Mesendoderm (in vitro differentiated cells): ENCODE data around the gene CHFR.

Source experiments
- DNase-seq: peaks from one replicate; pipeline ENCODE4 v3.0.0; 2013
- H2AK5ac ChIP-seq: 2 replicates; pipeline ENCODE4 v1.6.1; 2013; ENCODE audit warnings: low read length, inconsistent platforms
- H2BK120ac ChIP-seq: 2 replicates; pipeline ENCODE4 v1.6.1; 2013; ENCODE audit warnings: low read depth, mild to moderate bottlenecking, low read length, moderate library complexity, mixed read lengths
- H2BK15ac ChIP-seq: replicated peaks from 2 replicates; pipeline ENCODE4 v1.6.1; 2013; ENCODE audit warnings: low read depth, mild to moderate bottlenecking, moderate library complexity
- H2BK5ac ChIP-seq: 2 replicates; pipeline ENCODE4 v1.6.1; 2013; ENCODE audit warnings: low read length, inconsistent platforms
- H3K18ac ChIP-seq: 2 replicates; pipeline ENCODE4 v1.6.1; 2013; ENCODE audit warnings: mild to moderate bottlenecking, low read length, mixed read lengths
- H3K23ac ChIP-seq: one replicate; pipeline ENCODE4 v1.6.1; 2013; ENCODE audit warnings: low read length
- H3K27ac ChIP-seq: 2 replicates; pipeline ENCODE4 v1.5.1; 2013; ENCODE audit warnings: low read depth, mild to moderate bottlenecking, inconsistent platforms, low read length, moderate library complexity
- H3K27me3 ChIP-seq: 2 replicates; pipeline ENCODE4 v1.6.1; 2013; ENCODE audit warnings: low read length, control low read depth, mild to moderate bottlenecking, inconsistent platforms; ENCODE audit not compliant: insufficient read depth, poor library complexity
- H3K36me3 ChIP-seq: 2 replicates; pipeline ENCODE4 v1.6.1; 2013; ENCODE audit warnings: low read length, inconsistent platforms; ENCODE audit not compliant: control insufficient read depth, insufficient read depth
- H3K4ac ChIP-seq: one replicate; pipeline ENCODE4 v1.6.1; 2013; ENCODE audit warnings: low read depth, mild to moderate bottlenecking, low read length, moderate library complexity
- H3K4me1 ChIP-seq: 2 replicates; pipeline ENCODE4 v1.6.1; 2013; ENCODE audit warnings: low read depth, low read length, inconsistent platforms; ENCODE audit not compliant: control insufficient read depth
- H3K4me2 ChIP-seq: 2 replicates; pipeline ENCODE4 v1.6.1; 2013; ENCODE audit warnings: low read length
- H3K4me3 ChIP-seq: 2 replicates; pipeline ENCODE4 v1.5.1; 2013; ENCODE audit warnings: mild to moderate bottlenecking, low read length
- H3K56ac ChIP-seq: one replicate; pipeline ENCODE4 v1.6.1; 2013; ENCODE audit warnings: low read length
- H3K79me1 ChIP-seq: 2 replicates; pipeline ENCODE4 v1.6.1; 2013; ENCODE audit warnings: low read length, inconsistent platforms
- H3K79me2 ChIP-seq: 2 replicates; pipeline ENCODE4 v1.6.1; 2013; ENCODE audit warnings: mild to moderate bottlenecking, low read length; ENCODE audit not compliant: control insufficient read depth, insufficient read depth
- H3K9ac ChIP-seq: 2 replicates; pipeline ENCODE4 v1.6.1; 2013; ENCODE audit warnings: low read length, inconsistent platforms
- H4K5ac ChIP-seq: one replicate; pipeline ENCODE4 v1.6.1; 2013; ENCODE audit warnings: low read length
- H4K8ac ChIP-seq: one replicate; pipeline ENCODE4 v1.6.1; 2013; ENCODE audit warnings: low read depth, mild to moderate bottlenecking, control low read depth, low read length, moderate library complexity
- WGBS: extraction: QIAGEN DNeasy Blood & Tissue Kit; methylation state at CpG from one replicate; pipeline ENCODE4 v1.1.7; 2013; ENCODE audit warnings: low lambda C conversion rate, missing lambda C conversion rate; ENCODE audit not compliant: insufficient coverage; ENCODE audit errors: extremely low coverage; 5-methylcytosine and 5-hydroxymethylcytosine counted together

The CHFR gene

DNA sequence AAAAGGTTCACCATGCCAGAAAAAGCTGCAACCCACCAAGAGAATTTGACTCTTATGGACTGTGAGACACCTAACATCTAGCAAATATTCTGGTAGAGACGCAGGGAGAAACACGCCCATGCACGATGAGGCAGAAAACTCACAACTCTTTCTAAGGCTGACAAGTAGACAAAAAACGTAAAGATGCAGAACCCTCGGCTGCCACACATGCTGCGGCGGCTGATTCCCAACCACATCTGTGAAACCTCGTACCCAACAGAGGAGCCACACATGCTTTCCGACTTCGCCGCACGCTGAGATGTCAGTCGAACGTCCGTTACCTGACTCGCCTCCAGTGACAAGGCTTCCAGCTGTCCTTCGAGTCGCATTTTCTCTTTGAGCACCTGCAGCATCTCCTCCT, 80.5 kb downstream of the CHFR start:
- Histone ChIP-seq H3K27ac (no peak overlapping the region), H3K79me1 (peaks cover 8% of the 10 kb centered on the region), H2BK15ac (no peak overlapping the region), H3K4me1 (no peaks in the 10 kb centered on the region), H3K36me3 (peaks cover 19% of the 10 kb centered on the region), H2BK120ac (no peak overlapping the region), H2BK5ac (no peak overlapping the region), H3K4me2 (no peak overlapping the region), H3K4me3 (no peak overlapping the region), H3K79me2 (peaks cover 11% of the 10 kb centered on the region), H3K4ac (no peak overlapping the region), H2AK5ac (no peak overlapping the region), H3K9ac (no peak overlapping the region), H4K5ac (no peak overlapping the region), H3K56ac (no peak overlapping the region), H3K23ac (no peak overlapping the region), H3K27me3 (no peaks in the 10 kb centered on the region), H3K18ac (no peak overlapping the region), H4K8ac (no peak overlapping the region)
- no peak for DNase-seq
- no CpG with 5 or more reads among the region's 18 CpGs for WGBS

DNA sequence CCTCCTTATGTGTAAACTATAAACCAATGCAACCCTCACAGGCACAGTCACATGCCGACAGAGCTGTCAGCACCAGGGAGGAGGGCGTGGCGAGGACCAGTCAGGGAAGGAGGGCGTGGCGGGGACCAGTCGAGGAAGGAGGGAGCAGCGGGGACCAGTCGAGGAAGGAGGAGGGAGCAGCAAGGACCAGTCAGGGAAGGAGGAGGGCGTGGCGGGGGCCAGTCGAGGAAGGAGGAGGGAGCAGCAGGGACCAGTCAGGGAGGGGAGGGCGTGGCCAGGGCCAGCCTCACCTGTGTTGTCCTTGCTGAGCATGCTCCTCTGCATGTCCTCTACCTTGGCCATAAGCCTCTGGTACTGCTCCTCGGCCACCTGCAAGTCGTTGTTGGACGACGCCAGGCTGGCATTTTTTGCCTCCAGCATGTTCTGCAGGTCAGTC, 83.0 kb downstream of the CHFR start:
- no peak overlapping the region for H2BK120ac ChIP-seq
- no peak overlapping the region for H2BK5ac ChIP-seq
- H3K79me2 ChIP-seq: peaks cover 11% of the 10 kb centered on the region
- H4K8ac ChIP-seq: no peak overlapping the region
- DNase-seq: peak; percentile 23
- no peak overlapping the region for H2AK5ac ChIP-seq
- H3K23ac ChIP-seq: no peak overlapping the region
- no peak overlapping the region for H4K5ac ChIP-seq
- no peak overlapping the region for H2BK15ac ChIP-seq
- no peak overlapping the region for H3K56ac ChIP-seq
- H3K27me3 ChIP-seq: no peaks in the 10 kb centered on the region
- H3K4me3 ChIP-seq: no peak overlapping the region
- H3K4me1 ChIP-seq: no peaks in the 10 kb centered on the region
- peaks cover 8% of the 10 kb centered on the region for H3K79me1 ChIP-seq
- no peak overlapping the region for H3K27ac ChIP-seq
- H3K36me3 ChIP-seq: peaks cover 25% of the 10 kb centered on the region
- no peak overlapping the region for H3K4me2 ChIP-seq
- H3K18ac ChIP-seq: no peak overlapping the region
- no peak overlapping the region for H3K9ac ChIP-seq
- WGBS: no CpG with 5 or more reads among the region's 16 CpGs
- H3K4ac ChIP-seq: no peak overlapping the region

DNA sequence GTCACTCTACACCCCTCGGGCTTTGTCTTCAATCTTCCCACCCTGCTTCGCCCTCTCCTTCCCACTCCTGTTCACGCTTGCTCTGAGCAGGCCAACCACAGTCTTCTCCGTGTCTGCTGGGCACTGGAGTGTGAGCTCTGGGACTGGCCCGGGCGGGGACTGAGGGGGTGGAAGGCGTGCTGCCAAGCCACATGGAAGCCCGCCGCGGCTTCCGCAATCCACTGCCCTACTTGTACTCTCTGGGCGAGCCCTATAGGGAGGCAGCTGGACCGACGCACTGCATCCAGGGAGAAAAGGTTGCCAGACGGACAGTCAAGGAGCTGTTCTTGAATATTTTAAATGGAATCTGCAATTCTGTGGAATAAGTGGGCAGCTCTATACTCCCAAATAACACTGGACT, 83.5 kb downstream of the CHFR start:
- Histone ChIP-seq H2BK5ac (no peak overlapping the region), H3K27ac (no peak overlapping the region), H3K9ac (no peak overlapping the region), H3K4me1 (no peaks in the 10 kb centered on the region), H3K56ac (no peak overlapping the region), H3K4ac (no peak overlapping the region), H4K5ac (no peak overlapping the region), H4K8ac (no peak overlapping the region), H3K23ac (no peak overlapping the region), H2AK5ac (no peak overlapping the region), H3K18ac (no peak overlapping the region), H3K27me3 (no peaks in the 10 kb centered on the region), H3K4me2 (no peak overlapping the region), H2BK120ac (no peak overlapping the region), H2BK15ac (no peak overlapping the region), H3K79me2 (peaks cover 11% of the 10 kb centered on the region), H3K36me3 (peaks cover 27% of the 10 kb centered on the region), H3K4me3 (no peak overlapping the region), H3K79me1 (peaks cover 8% of the 10 kb centered on the region)
- WGBS: no CpG with 5 or more reads among the region's 15 CpGs
- DNase-seq: no peak

DNA sequence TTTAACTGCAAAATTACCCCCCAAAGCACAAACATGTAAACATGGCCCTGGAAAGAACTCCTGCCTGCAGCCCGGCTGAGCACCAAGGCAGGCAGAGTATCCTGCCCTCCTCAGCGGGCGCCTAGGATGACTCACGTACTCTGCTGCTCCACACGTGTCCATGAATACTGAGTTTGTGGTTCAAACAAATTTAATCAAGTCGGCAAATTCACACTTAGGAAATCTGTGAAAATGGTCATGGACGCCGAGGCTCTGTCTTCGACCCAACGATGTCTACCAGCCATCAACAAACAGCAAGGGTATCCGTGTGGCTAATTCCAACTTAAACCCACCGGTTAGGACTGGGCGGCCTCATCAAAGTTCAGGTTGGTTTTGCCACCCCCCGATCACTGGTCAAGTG, 84.3 kb downstream of the CHFR start:
- Histone ChIP-seq H3K36me3 (peaks cover 29% of the 10 kb centered on the region), H2BK120ac (no peak overlapping the region)

DNA sequence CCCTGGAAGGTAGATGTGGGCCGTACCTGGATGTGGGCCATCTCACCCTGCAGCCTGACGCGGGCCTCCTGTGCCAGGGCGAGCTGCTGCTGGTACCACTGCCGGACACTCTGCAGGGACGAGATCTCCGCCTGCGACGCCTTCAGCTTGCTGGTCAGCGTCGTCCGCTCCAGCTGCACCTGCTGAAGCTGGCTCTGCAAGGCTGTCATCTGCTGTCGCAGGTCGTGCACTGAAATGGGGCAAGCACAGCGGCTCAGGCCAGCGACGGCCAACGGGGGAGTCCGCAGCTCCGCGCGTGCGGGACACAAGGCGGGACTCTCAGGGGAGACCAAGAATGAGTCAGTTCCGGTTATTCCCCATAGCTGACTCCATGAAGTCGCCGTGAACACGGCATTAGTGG, 85.7 kb downstream of the CHFR start:
- no peak overlapping the region for H4K5ac ChIP-seq
- H2AK5ac ChIP-seq: no peak overlapping the region
- no CpG with 5 or more reads among the region's 28 CpGs for WGBS
- no peak overlapping the region for H2BK5ac ChIP-seq
- no peak for DNase-seq
- H3K4me3 ChIP-seq: no peak overlapping the region
- H3K23ac ChIP-seq: no peak overlapping the region
- H2BK120ac ChIP-seq: no peak overlapping the region
- no peaks in the 10 kb centered on the region for H3K4me1 ChIP-seq
- H3K56ac ChIP-seq: no peak overlapping the region
- peaks cover 4% of the 10 kb centered on the region for H3K79me1 ChIP-seq
- no peak overlapping the region for H3K27ac ChIP-seq
- H3K79me2 ChIP-seq: peaks cover 11% of the 10 kb centered on the region
- no peak overlapping the region for H2BK15ac ChIP-seq
- H3K36me3 ChIP-seq: peaks cover 28% of the 10 kb centered on the region
- H3K4me2 ChIP-seq: no peak overlapping the region
- no peak overlapping the region for H3K4ac ChIP-seq
- no peak overlapping the region for H3K18ac ChIP-seq
- no peak overlapping the region for H3K9ac ChIP-seq
- no peaks in the 10 kb centered on the region for H3K27me3 ChIP-seq
- H4K8ac ChIP-seq: no peak overlapping the region

More for the DNA sequence above, 84.3 kb downstream of the CHFR start:
- Histone ChIP-seq H3K4ac (no peak overlapping the region), H3K4me3 (no peak overlapping the region), H3K27ac (no peak overlapping the region), H4K5ac (no peak overlapping the region), H3K18ac (no peak overlapping the region), H2BK15ac (no peak overlapping the region), H4K8ac (no peak overlapping the region), H3K79me1 (peaks cover 8% of the 10 kb centered on the region), H3K4me2 (no peak overlapping the region), H3K23ac (no peak overlapping the region), H2AK5ac (no peak overlapping the region), H3K9ac (no peak overlapping the region), H3K27me3 (no peaks in the 10 kb centered on the region), H3K56ac (no peak overlapping the region), H2BK5ac (no peak overlapping the region), H3K79me2 (peaks cover 11% of the 10 kb centered on the region), H3K4me1 (no peaks in the 10 kb centered on the region)
- no peak for DNase-seq
- WGBS: no CpG with 5 or more reads among the region's 14 CpGs

DNA sequence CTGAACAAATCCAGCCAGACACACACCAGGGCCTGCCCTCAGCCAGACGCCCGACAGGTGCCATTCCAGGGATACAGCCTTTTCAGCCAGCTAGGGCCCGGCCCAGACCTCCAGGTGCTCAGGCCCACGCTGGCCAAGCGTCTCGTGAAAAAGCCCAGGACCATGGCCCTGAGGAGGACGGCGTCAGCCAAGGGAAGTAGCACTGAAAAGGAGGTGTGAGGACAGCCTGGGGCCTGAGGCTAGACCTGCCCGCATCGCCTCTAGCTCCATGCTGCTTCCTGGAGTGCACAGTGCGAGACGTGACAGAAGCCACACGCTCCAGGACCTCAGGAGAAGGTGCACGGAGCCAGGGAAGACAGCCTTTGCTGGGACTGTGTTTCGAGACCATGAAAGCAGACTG, 88.6 kb downstream of the CHFR start:
- WGBS: no CpG with 5 or more reads among the region's 15 CpGs
- peaks cover 30% of the 10 kb centered on the region for H3K36me3 ChIP-seq

More for the DNA sequence above, 88.6 kb downstream of the CHFR start:
- H3K4me3 ChIP-seq: no peak overlapping the region
- H3K79me2 ChIP-seq: no peaks in the 10 kb centered on the region
- no peaks in the 10 kb centered on the region for H3K27me3 ChIP-seq
- no peak overlapping the region for H4K8ac ChIP-seq
- H3K9ac ChIP-seq: no peak overlapping the region
- H2BK120ac ChIP-seq: no peak overlapping the region
- no peak overlapping the region for H3K56ac ChIP-seq
- H2BK5ac ChIP-seq: no peak overlapping the region
- H3K79me1 ChIP-seq: no peaks in the 10 kb centered on the region
- no peak overlapping the region for H3K4ac ChIP-seq
- no peak for DNase-seq
- H2AK5ac ChIP-seq: no peak overlapping the region
- H2BK15ac ChIP-seq: no peak overlapping the region
- H3K4me1 ChIP-seq: no peaks in the 10 kb centered on the region
- no peak overlapping the region for H3K27ac ChIP-seq
- H3K23ac ChIP-seq: peak overlapping the region; percentile 45
- H3K4me2 ChIP-seq: no peak overlapping the region
- H4K5ac ChIP-seq: no peak overlapping the region
- no peak overlapping the region for H3K18ac ChIP-seq
